Endothelial cell of umbilical vein (primary cell): ENCODE results near the gene ARMS2. TPM values are rescaled to one million over a fixed set of nuclear protein-coding genes. Genes with fewer than 3 reads are reported as not detected.

Experiments used
- BruUV-seq: library from RNA; stranded (reverse); fragments of 400-500 nt; replicated peaks from 2 replicates; lab custom pipeline; 2021; lab: Mats Ljungman, UMichigan
- CTCF ChIA-PET: fragments of 300-600, 350-600 bp; sonication (Branson Sonifier 250); formaldehyde crosslinking; loops from one replicate; lab custom pipeline; 2021; ENCODE audit warnings: antibody characterized with exemption, inconsistent platforms; lab: Charles Lee
- POLR2A ChIA-PET: fragments of 300-600, 350-600 bp; sonication (Branson Sonifier 250); formaldehyde crosslinking; loops from one replicate; lab custom pipeline; 2021; ENCODE audit warnings: antibody characterized with exemption, inconsistent platforms; lab: Charles Lee
- DNase-seq: peaks from one replicate; pipeline ENCODE4 v3.0.0-alpha.2; 2011; ENCODE audit warnings: low read depth, low spot score
- FAIRE-seq: peaks from 2 replicates; lab custom pipeline; 2011; peaks lifted over from hg19 to GRCh38; lab: Jason Lieb, UNC
- H2AFZ ChIP-seq: 2 replicates; pipeline ENCODE4 v1.6.0; 2012; ENCODE audit warnings: low read depth, low read length, control low read depth, inconsistent platforms
- H3K27ac ChIP-seq: 2 replicates; pipeline ENCODE4 v1.5.1; 2011; ENCODE audit warnings: low read depth, mild to moderate bottlenecking, control low read depth, low read length, moderate library complexity; ENCODE audit not compliant: insufficient read depth
- H3K27me3 ChIP-seq, 2 experiments: 2 replicates each; pipeline versions ENCODE4 v1.6.0 to v1.6.1; 2011; ENCODE audit warnings: low read length in 2 of 2, mixed read lengths in 1 of 2; ENCODE audit not compliant: control insufficient read depth in 2 of 2, insufficient read depth in 2 of 2
- H3K36me3 ChIP-seq, 2 experiments: 2 replicates in 1 of 2; 3 replicates in 1 of 2; pipeline ENCODE4 v1.5.1; 2011; ENCODE audit warnings: low read length in 2 of 2, mild to moderate bottlenecking in 1 of 2, moderate library complexity in 1 of 2; ENCODE audit not compliant: control insufficient read depth in 2 of 2, insufficient read depth in 2 of 2; ENCODE audit errors: extremely low read depth in 1 of 2
- H3K4me1 ChIP-seq: 3 replicates; pipeline ENCODE4 v1.5.1; 2011; ENCODE audit warnings: mild to moderate bottlenecking, low read length; ENCODE audit not compliant: control insufficient read depth, insufficient read depth; ENCODE audit errors: extremely low read depth
- H3K4me2 ChIP-seq: 2 replicates; pipeline ENCODE4 v1.6.1; 2011; ENCODE audit warnings: low read length, control low read depth, mixed read lengths; ENCODE audit not compliant: insufficient read depth
- H3K4me3 ChIP-seq, 3 experiments: fragments of 200-600 bp in 1 of 3; sonication (generic), shearing (Covaris generic) in 1 of 3; replicated peaks in 1 of 3; 2 replicates each; pipeline ENCODE4 v1.5.1; 2011 to 2016; ENCODE audit warnings: control low read depth in 3 of 3, low read length in 3 of 3, mild to moderate bottlenecking in 2 of 3, inconsistent platforms in 1 of 3, low read depth in 1 of 3, moderate library complexity in 1 of 3; ENCODE audit not compliant: insufficient read depth in 1 of 3
- H3K79me2 ChIP-seq: 2 replicates; pipeline ENCODE4 v1.6.0; 2012; ENCODE audit warnings: low read length, inconsistent platforms; ENCODE audit not compliant: control insufficient read depth, insufficient read depth
- H3K9ac ChIP-seq: replicated peaks from 2 replicates; pipeline ENCODE3; 2011; ENCODE audit warnings: low read length, control low read depth; ENCODE audit not compliant: insufficient read depth; ENCODE audit errors: extremely low read depth
- H3K9me1 ChIP-seq: replicated peaks from 3 replicates; pipeline ENCODE4 v1.6.0; 2011; ENCODE audit warnings: mild to moderate bottlenecking, low read length; ENCODE audit not compliant: control insufficient read depth, insufficient read depth; ENCODE audit errors: extremely low read depth
- H3K9me3 ChIP-seq: replicated peaks from 2 replicates; pipeline ENCODE4 v1.5.1; 2012; ENCODE audit warnings: low read length, inconsistent platforms; ENCODE audit not compliant: control insufficient read depth, insufficient read depth
- H4K20me1 ChIP-seq: replicated peaks from 2 replicates; pipeline ENCODE3; 2011; ENCODE audit warnings: mild to moderate bottlenecking, low read length; ENCODE audit not compliant: control insufficient read depth, insufficient read depth; ENCODE audit errors: extremely low read depth
- CTCF ChIP-seq, 2 donors: IDR thresholded peaks; 1 replicate in 1 of 2; 2 replicates in 1 of 2; pipeline ENCODE4 v1.5.1; 2011; ENCODE audit warnings: low read length in 2 of 2, mild to moderate bottlenecking in 2 of 2, moderate library complexity in 2 of 2, control low read depth in 1 of 2, inconsistent platforms in 1 of 2, low read depth in 1 of 2; ENCODE audit not compliant: insufficient read depth in 1 of 2; ENCODE audit errors: extremely low read depth in 1 of 2
- EZH2 ChIP-seq: IDR thresholded peaks from 2 replicates; pipeline ENCODE4 v1.6.1; 2012; ENCODE audit warnings: borderline replicate concordance, low read depth, mild to moderate bottlenecking, moderate library complexity, low read length, inconsistent platforms; ENCODE audit not compliant: severe bottlenecking
- FOS ChIP-seq: IDR thresholded peaks from 2 replicates; pipeline ENCODE4 v1.6.1; 2011; ENCODE audit warnings: mild to moderate bottlenecking, low read length, moderate library complexity, borderline replicate concordance; ENCODE audit not compliant: insufficient read depth
- GATA2 ChIP-seq: IDR thresholded peaks from 2 replicates; pipeline ENCODE4 v1.7.0; 2011; ENCODE audit warnings: low read depth, mild to moderate bottlenecking, moderate library complexity, mixed read lengths, low read length; ENCODE audit not compliant: insufficient read length, insufficient read depth
- JUN ChIP-seq: IDR thresholded peaks from 2 replicates; pipeline ENCODE4 v1.6.1; 2011; ENCODE audit warnings: borderline replicate concordance, low read depth; ENCODE audit not compliant: insufficient read length, insufficient read depth
- MYC ChIP-seq: IDR thresholded peaks from one replicate; pipeline ENCODE4 v1.6.1; 2011; ENCODE audit warnings: mild to moderate bottlenecking, low read depth, low read length
- POLR2A ChIP-seq: IDR thresholded peaks from 2 replicates; pipeline ENCODE4 v1.6.1; 2012; ENCODE audit warnings: low read depth, mild to moderate bottlenecking, control low read depth, low read length
- POLR2AphosphoS5 ChIP-seq: IDR thresholded peaks from 2 replicates; pipeline ENCODE4 v1.6.1; 2012; ENCODE audit warnings: low read depth, mild to moderate bottlenecking, control low read depth, low read length, moderate library complexity; ENCODE audit not compliant: insufficient read depth
- dilution Hi-C: fragments of 300-500 bp; cut with MboI; formaldehyde crosslinking; loops from one replicate; pipeline ENCODE4 v1.15.0; 2019; ENCODE audit warnings: low sequenced_read_pairs; ENCODE audit not compliant: extremely low pct_ligation_motif_present
- intact Hi-C: fragments of 100-400 bp; cut with micrococcal nuclease; formaldehyde crosslinking; loops from one replicate; pipeline ENCODE4 v1.10.0; 2022
- polyA plus RNA-seq, 4 experiments: library from polyadenylated mRNA; depleted of rRNA in 3 of 4; stranded (reverse) in 3 of 4; unstranded in 1 of 4; fragments of >200 nt; gene quantifications; 2 replicates each; pipeline versions ENCODE4 v1.2.1 to v1.2.3, GENCODE V29; 2011 to 2012; ENCODE audit warnings: missing spikeins in 1 of 4
- total RNA-seq: library from RNA; stranded (reverse); gene quantifications from 2 replicates; pipeline ENCODE4 v1.2.3, GENCODE V29; 2021
- TF ChIP-seq, protein P1 (sequence below): IDR thresholded peaks from 2 replicates; pipeline ENCODE4 v1.6.1; 2011; ENCODE audit not compliant: insufficient read depth, insufficient read length

Gene ARMS2
- total and polyA plus RNA-seq, 2 donors (not counting 3 experiments of a cell fraction or from before 2014, with no cell fraction given): not detected

GRCh38 chr10:122498521-122498920, 44.1 kb downstream of the ARMS2 start:
- dilution Hi-C loops: no loop called here
- H3K79me2 ChIP-seq: peaks cover 12% of the 10 kb centered on the region
- POLR2A ChIA-PET: no interaction called here
- H3K27me3 ChIP-seq: no peaks in the 10 kb centered on the region
- intact Hi-C loops: loop anchor here (10.0 kb wide), 1 partner anchor 356 kb away; no protein-coding TSS in a partner anchor
- no peak for DNase-seq
- CTCF ChIA-PET: interaction anchor here (0.8 to 1.0 kb wide), 2 partner anchors 41 to 67 kb away, joined by 3 read pairs; no protein-coding TSS in a partner anchor
- TF ChIP-seq CTCF (IDR thresholded peaks at IDR 0.05; ENCODE audit: extremely low read depth in 1 of 2, insufficient read depth in 1 of 2, low read depth in 1 of 2, low read length in 2 of 2) (no peak), FOS (no peak), POLR2AphosphoS5 (no peak), GATA2 (no peak), JUN (no peak), MYC (no peak), EZH2 (no peak), POLR2A (no peak)
- TF ChIP-seq, protein P1, sequence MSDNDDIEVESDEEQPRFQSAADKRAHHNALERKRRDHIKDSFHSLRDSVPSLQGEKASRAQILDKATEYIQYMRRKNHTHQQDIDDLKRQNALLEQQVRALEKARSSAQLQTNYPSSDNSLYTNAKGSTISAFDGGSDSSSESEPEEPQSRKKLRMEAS: no peak
- H3K4me1 ChIP-seq: peaks cover 32% of the 10 kb centered on the region
- no peaks in the 10 kb centered on the region for H4K20me1 ChIP-seq
- no TSS peak for BruUV-seq
- no peaks in the 10 kb centered on the region for H3K9me3 ChIP-seq
- no peaks in the 10 kb centered on the region for H3K9me1 ChIP-seq
- no peak overlapping the region for H3K4me3 ChIP-seq
- H3K27ac ChIP-seq: no peak overlapping the region
- no peak for FAIRE-seq
- no peaks in the 10 kb centered on the region for H3K36me3 ChIP-seq
- no peak overlapping the region for H2AFZ ChIP-seq
- H3K9ac ChIP-seq: no peak overlapping the region
- no peak overlapping the region for H3K4me2 ChIP-seq
